Measurements from ENCODE around the gene PMP22. TPM values are rescaled to one million over a fixed set of nuclear protein-coding genes. Genes with fewer than 3 reads are reported as not detected.
"Not testable (repeated sequence)": the region's sequence is repeated elsewhere in the genome, so short reads cannot be mapped to it uniquely, and the experiment has no call there.

Gene PMP22
- polyA plus RNA-seq, 4 donors: 62.0 to 89.4 (median 78.8) TPM

DNA sequence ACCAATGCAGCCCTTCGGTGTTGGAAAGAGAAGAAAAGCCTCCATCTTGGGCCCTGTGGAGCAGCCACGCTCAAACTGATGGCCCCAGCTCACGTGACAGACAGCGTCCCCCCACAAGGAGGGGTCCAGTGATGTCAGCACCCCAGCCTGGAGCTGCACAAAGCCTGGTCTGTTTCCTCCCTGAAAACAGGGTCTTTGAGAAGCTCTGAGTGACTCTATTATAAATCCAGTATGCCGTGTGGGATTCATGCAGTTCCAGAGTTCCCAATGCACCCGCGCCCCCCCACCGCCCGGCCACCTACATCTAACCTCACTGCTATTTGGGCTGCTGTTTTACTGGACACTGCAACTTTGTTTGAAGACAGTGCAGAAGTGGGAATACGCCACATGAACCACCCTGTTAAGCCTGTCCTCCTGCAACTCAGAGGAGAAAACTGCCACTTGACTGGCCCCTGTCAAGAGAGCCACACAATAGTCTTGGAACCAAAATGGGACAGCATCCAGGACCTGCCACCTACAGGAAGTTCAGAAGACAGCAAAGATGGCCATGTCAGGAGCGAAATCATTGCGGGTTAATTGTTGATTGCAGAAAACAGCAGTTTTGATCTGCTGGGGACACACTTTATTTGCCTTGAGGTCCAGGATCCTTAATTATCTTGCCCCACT, 33.1 kb downstream of the PMP22 start:
- no peak for FAIRE-seq
- H3K9me3 ChIP-seq (ENCODE audit: control insufficient read depth in 2 of 2, insufficient read depth in 1 of 2, low read depth in 1 of 2, low read length in 1 of 2): no peaks in the 10 kb centered on the region
- H3K4me3 ChIP-seq (ENCODE audit: low read depth in 1 of 3, low read length in 3 of 3): no peak overlapping the region
- H3K4me1 ChIP-seq (ENCODE audit: control insufficient read depth in 3 of 3, insufficient read depth in 2 of 3, low read depth in 1 of 3, low read length in 2 of 3): peaks cover 0 to 7% (median 5%) of the 10 kb centered on the region in 3 donors
- peaks cover 3 to 14% (median 3%) of the 10 kb centered on the region in 3 donors for H3K36me3 ChIP-seq (ENCODE audit: control insufficient read depth in 3 of 3, insufficient read depth in 2 of 3, low read depth in 1 of 3, low read length in 3 of 3)
- H3K27ac ChIP-seq (ENCODE audit: low read depth in 1 of 3, low read length in 2 of 3): no peak overlapping the region
- WGBS, 3 donors: 84 to 94% (median 88%) methylated on average over 12 of the region's 12 CpGs
- no peaks in the 10 kb centered on the region for H3K27me3 ChIP-seq (ENCODE audit: control insufficient read depth in 3 of 3, insufficient read depth in 3 of 3, low read length in 3 of 3)
- DNase-seq: no peak

DNA sequence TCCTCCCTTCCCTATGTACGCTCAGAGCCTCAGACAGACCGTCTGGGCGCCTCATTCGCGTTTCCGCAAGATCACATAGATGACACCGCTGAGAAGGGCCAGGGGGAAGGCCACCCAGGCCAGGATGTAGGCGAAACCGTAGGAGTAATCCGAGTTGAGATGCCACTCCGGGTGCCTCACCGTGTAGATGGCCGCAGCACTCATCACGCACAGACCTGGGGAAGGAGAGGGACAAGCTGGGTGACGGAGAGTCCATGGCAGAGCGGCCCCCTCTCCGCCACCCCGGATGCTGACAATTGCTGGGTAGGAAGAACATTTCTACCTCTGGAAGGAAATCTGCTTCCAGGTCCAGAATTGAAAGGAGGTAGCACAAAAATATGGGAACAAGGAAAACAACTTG, 34.3 kb downstream of the PMP22 start:
- FAIRE-seq (no peak), DNase-seq (no peak)
- Histone ChIP-seq H3K9me3 (ENCODE audit: control insufficient read depth in 2 of 2, insufficient read depth in 1 of 2, low read depth in 1 of 2, low read length in 1 of 2) (no peaks in the 10 kb centered on the region), H3K4me1 (ENCODE audit: control insufficient read depth in 3 of 3, insufficient read depth in 2 of 3, low read depth in 1 of 3, low read length in 2 of 3) (peaks cover 0 to 5% (median 4%) of the 10 kb centered on the region in 3 donors), H3K36me3 (ENCODE audit: control insufficient read depth in 3 of 3, insufficient read depth in 2 of 3, low read depth in 1 of 3, low read length in 3 of 3) (peaks cover 3 to 14% (median 3%) of the 10 kb centered on the region in 3 donors), H3K27ac (ENCODE audit: low read depth in 1 of 3, low read length in 2 of 3) (no peak overlapping the region), H3K4me3 (ENCODE audit: low read depth in 1 of 3, low read length in 3 of 3) (no peak overlapping the region), H3K27me3 (ENCODE audit: control insufficient read depth in 3 of 3, insufficient read depth in 3 of 3, low read length in 3 of 3) (no peaks in the 10 kb centered on the region)
- WGBS, 3 donors: 91 to 93% (median 93%) methylated on average over 18 of the region's 18 CpGs

DNA sequence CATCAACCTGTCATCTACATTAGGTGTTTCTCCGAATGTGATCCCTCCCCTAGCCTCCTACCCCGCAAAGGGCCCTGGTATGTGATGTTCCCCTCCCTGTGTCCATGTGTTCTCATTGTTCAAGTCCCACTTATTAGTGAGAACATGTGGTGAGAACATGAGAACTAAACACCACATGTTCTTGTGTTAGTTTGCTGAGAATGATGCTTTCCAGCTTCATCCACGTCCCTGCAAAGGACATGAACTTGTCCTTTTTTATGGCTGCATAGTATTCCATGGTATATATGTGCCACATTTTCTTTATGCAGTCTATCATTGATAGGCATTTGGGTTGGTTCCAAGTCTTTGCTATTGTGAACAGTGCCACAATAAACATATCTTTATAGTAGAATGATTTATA, 43.3 kb downstream of the PMP22 start:
- FAIRE-seq; H3K9me3 ChIP-seq (ENCODE audit: control insufficient read depth in 2 of 2, insufficient read depth in 1 of 2, low read depth in 1 of 2, low read length in 1 of 2): not testable (repeated sequence)

DNA sequence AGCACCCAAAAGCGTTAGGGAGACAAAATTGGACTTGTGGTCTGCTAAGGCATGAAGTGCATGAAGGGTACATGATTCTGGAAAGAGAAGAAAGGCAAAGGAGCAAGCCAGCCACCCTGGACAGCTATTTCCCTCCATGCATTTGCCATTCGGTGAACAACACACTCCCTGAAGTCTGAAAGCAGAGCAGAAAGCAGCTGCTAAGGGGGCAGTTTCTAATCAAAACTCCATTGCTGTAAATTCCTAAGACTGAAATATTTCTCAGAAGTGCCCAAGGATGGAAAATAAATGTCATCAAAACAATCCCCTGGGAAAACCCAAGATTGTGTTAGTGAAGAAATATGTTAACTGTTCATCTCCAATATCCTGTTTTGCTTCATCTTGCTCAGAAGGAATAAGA, 44.3 kb downstream of the PMP22 start:
- DNase-seq: no peak
- 55 to 77% (median 64%) methylated on average over 2 of the region's 2 CpGs for WGBS, 3 donors
- Histone ChIP-seq H3K27me3 (ENCODE audit: control insufficient read depth in 3 of 3, insufficient read depth in 3 of 3, low read length in 3 of 3) (no peaks in the 10 kb centered on the region), H3K27ac (ENCODE audit: low read depth in 1 of 3, low read length in 2 of 3) (no peak overlapping the region), H3K4me1 (ENCODE audit: control insufficient read depth in 3 of 3, insufficient read depth in 2 of 3, low read depth in 1 of 3, low read length in 2 of 3) (no peaks in the 10 kb centered on the region), H3K9me3 (ENCODE audit: control insufficient read depth in 2 of 2, insufficient read depth in 1 of 2, low read depth in 1 of 2, low read length in 1 of 2) (no peaks in the 10 kb centered on the region), H3K4me3 (ENCODE audit: low read depth in 1 of 3, low read length in 3 of 3) (no peak overlapping the region), H3K36me3 (ENCODE audit: control insufficient read depth in 3 of 3, insufficient read depth in 2 of 3, low read depth in 1 of 3, low read length in 3 of 3) (no peaks in the 10 kb centered on the region)
- FAIRE-seq: no peak

More for the DNA sequence above, 43.3 kb downstream of the PMP22 start:
- H3K27ac ChIP-seq (ENCODE audit: low read depth in 1 of 3, low read length in 2 of 3); H3K4me3 ChIP-seq (ENCODE audit: low read depth in 1 of 3, low read length in 3 of 3); H3K4me1 ChIP-seq (ENCODE audit: control insufficient read depth in 3 of 3, insufficient read depth in 2 of 3, low read depth in 1 of 3, low read length in 2 of 3); H3K27me3 ChIP-seq (ENCODE audit: control insufficient read depth in 3 of 3, insufficient read depth in 3 of 3, low read length in 3 of 3); H3K36me3 ChIP-seq (ENCODE audit: control insufficient read depth in 3 of 3, insufficient read depth in 2 of 3, low read depth in 1 of 3, low read length in 3 of 3); DNase-seq: not testable (repeated sequence)
- 81 to 87% (median 82%) methylated on average over 3 of the region's 3 CpGs for whole genome bisulfite sequencing, 3 donors

DNA sequence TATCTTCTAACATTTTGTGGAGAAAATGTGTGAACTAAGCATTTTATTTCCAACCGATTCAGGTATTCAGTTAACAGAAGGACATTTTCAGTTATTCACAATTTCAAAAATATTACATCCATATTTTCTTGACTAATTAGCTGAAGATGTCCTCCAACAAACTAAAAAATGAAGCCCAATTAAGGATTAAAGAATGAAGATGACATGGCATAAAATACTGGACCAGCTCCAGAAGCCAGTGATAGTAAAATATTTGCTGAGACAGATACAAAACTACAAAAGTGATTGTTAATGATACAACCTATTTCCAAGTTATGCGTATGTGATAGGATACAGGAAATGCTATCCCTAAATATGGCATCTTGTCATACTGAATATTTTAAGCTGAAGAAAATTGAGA, 48.6 kb downstream of the PMP22 start:
- FAIRE-seq (no peak), DNase-seq (no peak)
- no peaks in the 10 kb centered on the region for H3K27me3 ChIP-seq (ENCODE audit: control insufficient read depth in 3 of 3, insufficient read depth in 3 of 3, low read length in 3 of 3)
- WGBS, 3 donors: 90 to 94% (median 93%) methylated on average over 2 of the region's 2 CpGs
- no peaks in the 10 kb centered on the region for H3K36me3 ChIP-seq (ENCODE audit: control insufficient read depth in 3 of 3, insufficient read depth in 2 of 3, low read depth in 1 of 3, low read length in 3 of 3)
- no peaks in the 10 kb centered on the region for H3K9me3 ChIP-seq (ENCODE audit: control insufficient read depth in 2 of 2, insufficient read depth in 1 of 2, low read depth in 1 of 2, low read length in 1 of 2)
- H3K4me1 ChIP-seq (ENCODE audit: control insufficient read depth in 3 of 3, insufficient read depth in 2 of 3, low read depth in 1 of 3, low read length in 2 of 3): no peaks in the 10 kb centered on the region
- no peak overlapping the region for H3K27ac ChIP-seq (ENCODE audit: low read depth in 1 of 3, low read length in 2 of 3)
- no peak overlapping the region for H3K4me3 ChIP-seq (ENCODE audit: low read depth in 1 of 3, low read length in 3 of 3)

DNA sequence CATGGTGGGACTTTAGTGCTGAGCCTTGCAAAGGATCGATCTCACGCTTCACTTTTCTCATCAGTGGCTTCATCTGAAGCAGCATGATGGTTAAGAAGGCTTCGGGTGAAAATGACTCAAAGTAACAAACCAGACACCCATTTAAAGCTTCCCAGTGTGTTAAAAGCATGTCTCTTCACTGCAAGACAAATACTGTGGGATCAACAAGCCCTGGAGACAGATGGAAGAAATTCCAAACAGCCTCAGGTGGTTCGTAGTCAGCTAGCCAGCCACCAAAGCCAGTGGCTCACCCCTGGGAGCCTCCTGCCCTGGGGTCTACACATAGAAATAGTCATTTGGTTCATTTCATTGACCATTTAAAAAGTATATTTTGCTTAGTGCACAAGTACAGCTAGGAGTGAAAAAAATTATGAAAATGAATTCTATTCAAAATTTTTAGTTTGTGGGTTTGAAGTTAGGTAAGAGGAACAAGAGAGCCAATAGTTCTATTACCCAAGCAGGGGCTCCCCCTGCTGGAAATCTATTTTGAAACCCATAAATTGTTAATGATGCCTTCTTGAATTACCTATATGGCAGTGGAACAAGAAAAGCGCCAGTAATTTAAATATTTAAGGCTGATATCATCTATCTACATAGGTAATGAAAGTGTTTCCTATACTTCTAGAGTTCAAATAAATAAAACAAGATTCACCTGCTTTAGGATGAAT, 51.6 kb downstream of the PMP22 start:
- FAIRE-seq: no peak
- H3K4me3 ChIP-seq (ENCODE audit: low read depth in 1 of 3, low read length in 3 of 3): no peak overlapping the region
- H3K4me1 ChIP-seq (ENCODE audit: control insufficient read depth in 3 of 3, insufficient read depth in 2 of 3, low read depth in 1 of 3, low read length in 2 of 3): no peaks in the 10 kb centered on the region
- H3K9me3 ChIP-seq (ENCODE audit: control insufficient read depth in 2 of 2, insufficient read depth in 1 of 2, low read depth in 1 of 2, low read length in 1 of 2): no peaks in the 10 kb centered on the region
- WGBS, 3 donors: 75 to 83% (median 75%) methylated on average over 5 of the region's 5 CpGs
- no peak for DNase-seq
- no peak overlapping the region for H3K27ac ChIP-seq (ENCODE audit: low read depth in 1 of 3, low read length in 2 of 3)
- H3K36me3 ChIP-seq (ENCODE audit: control insufficient read depth in 3 of 3, insufficient read depth in 2 of 3, low read depth in 1 of 3, low read length in 3 of 3): no peaks in the 10 kb centered on the region
- no peaks in the 10 kb centered on the region for H3K27me3 ChIP-seq (ENCODE audit: control insufficient read depth in 3 of 3, insufficient read depth in 3 of 3, low read length in 3 of 3)

DNA sequence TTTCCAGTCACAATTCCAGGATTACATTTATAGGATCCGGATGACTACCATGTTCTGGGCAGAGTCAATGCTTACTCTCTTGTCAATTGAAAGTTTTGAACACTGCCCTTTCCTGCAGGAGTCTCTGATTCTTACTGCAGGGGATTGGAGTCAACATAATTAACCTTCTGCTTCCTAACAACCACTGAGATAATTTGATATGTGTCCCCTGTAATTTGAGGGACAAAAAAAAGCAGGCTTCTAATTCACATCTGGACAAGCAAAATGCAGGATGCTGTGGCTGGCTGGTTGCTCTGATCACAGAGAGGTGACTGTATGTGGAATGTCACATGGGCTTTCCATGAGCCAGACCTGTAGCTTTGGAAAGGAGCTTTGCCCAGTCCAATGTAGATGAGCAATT, 54.9 kb downstream of the PMP22 start:
- DNase-seq: no peak
- no peak overlapping the region for H3K27ac ChIP-seq (ENCODE audit: low read depth in 1 of 3, low read length in 2 of 3)
- H3K36me3 ChIP-seq (ENCODE audit: control insufficient read depth in 3 of 3, insufficient read depth in 2 of 3, low read depth in 1 of 3, low read length in 3 of 3): no peaks in the 10 kb centered on the region
- H3K9me3 ChIP-seq (ENCODE audit: control insufficient read depth in 2 of 2, insufficient read depth in 1 of 2, low read depth in 1 of 2, low read length in 1 of 2): no peaks in the 10 kb centered on the region
- WGBS, 3 donors: 56 to 80% (median 74%) methylated on average over 1 of the region's 1 CpG
- no peak for FAIRE-seq
- H3K4me1 ChIP-seq (ENCODE audit: control insufficient read depth in 3 of 3, insufficient read depth in 2 of 3, low read depth in 1 of 3, low read length in 2 of 3): no peaks in the 10 kb centered on the region
- no peaks in the 10 kb centered on the region for H3K27me3 ChIP-seq (ENCODE audit: control insufficient read depth in 3 of 3, insufficient read depth in 3 of 3, low read length in 3 of 3)
- H3K4me3 ChIP-seq (ENCODE audit: low read depth in 1 of 3, low read length in 3 of 3): no peak overlapping the region

DNA sequence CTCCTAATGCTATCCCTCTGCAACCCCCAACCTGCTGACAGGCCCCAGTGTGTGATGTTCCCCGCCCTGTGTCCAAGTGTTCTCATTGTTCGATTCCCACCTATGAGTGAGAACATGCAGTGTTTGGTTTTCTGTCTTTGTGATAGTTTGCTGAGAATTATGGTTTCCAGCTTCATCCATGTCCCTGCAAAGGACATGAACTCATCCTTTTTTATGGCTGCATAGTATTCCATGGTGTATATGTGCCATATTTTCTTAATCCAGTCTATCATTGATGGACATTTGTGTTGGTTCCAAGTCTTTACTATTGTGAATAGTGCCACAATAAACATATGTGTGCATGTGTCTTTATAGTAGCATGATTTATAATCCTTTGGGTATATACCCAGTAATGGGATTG, 62.1 kb downstream of the PMP22 start:
- H3K9me3 ChIP-seq (ENCODE audit: control insufficient read depth in 2 of 2, insufficient read depth in 1 of 2, low read depth in 1 of 2, low read length in 1 of 2); H3K4me1 ChIP-seq (ENCODE audit: control insufficient read depth in 3 of 3, insufficient read depth in 2 of 3, low read depth in 1 of 3, low read length in 2 of 3); H3K4me3 ChIP-seq (ENCODE audit: low read depth in 1 of 3, low read length in 3 of 3); H3K27me3 ChIP-seq (ENCODE audit: control insufficient read depth in 3 of 3, insufficient read depth in 3 of 3, low read length in 3 of 3); FAIRE-seq; H3K36me3 ChIP-seq (ENCODE audit: control insufficient read depth in 3 of 3, insufficient read depth in 2 of 3, low read depth in 1 of 3, low read length in 3 of 3); DNase-seq; H3K27ac ChIP-seq (ENCODE audit: low read depth in 1 of 3, low read length in 2 of 3): not testable (repeated sequence)
- 93 to 96% (median 95%) methylated on average over 2 of the region's 2 CpGs for whole genome bisulfite sequencing, 3 donors

Data from small intestine (tissue), 7 donors.